GM19099 (cell line): ENCODE results near the gene ARFRP1.
A peak's percentile ranks its signal among the peaks of the same experiment; 100 is the strongest.

Experiments
- POLR2A ChIP-seq: IDR thresholded peaks from 3 replicates; pipeline ENCODE4 v1.6.1; 2011; ENCODE audit warnings: low read depth; ENCODE audit not compliant: insufficient read length; ENCODE audit errors: extremely low read depth

ARFRP1 gene

DNA sequence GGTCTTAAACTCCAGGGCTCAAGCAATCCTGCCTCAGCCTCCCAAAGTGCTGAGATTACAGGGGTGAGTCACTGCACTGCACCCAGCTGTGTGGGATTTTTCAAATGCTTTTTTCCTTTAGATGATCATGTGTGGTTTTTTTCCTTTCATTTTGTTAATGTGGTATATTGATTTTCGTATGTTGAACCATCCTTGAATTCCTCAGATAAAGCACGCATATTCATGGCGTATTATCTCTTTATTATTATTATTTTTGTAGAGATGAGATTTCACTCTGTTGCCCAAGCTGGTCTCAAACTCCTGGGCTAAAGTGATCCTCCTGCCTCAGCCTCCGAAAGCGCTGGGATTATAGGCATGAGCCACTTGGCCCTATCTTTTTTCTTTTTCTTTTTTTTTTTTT is 7.1 kb upstream of the ARFRP1 start:
- no peak for TF ChIP-seq POLR2A

DNA sequence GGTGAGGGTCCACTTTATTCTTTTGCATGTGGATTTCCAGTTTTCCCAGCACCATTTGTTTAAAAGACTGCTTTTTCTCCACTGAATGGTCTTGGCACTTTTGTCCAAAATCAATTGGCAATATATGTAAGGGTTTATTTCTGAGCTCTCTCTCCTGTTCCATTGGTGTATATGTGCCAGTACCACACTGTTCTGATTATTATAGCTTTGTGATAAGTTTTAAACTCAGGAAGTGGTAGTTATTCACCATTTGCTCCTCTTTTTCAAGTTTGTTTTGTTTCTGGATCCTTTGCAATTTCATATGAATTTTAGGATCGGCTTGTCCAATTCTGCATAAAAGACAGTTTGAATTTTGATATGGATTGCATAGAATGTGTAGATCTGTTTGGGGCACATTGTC is 4.4 kb upstream of the ARFRP1 start:
- TF ChIP-seq POLR2A, result no peak

DNA sequence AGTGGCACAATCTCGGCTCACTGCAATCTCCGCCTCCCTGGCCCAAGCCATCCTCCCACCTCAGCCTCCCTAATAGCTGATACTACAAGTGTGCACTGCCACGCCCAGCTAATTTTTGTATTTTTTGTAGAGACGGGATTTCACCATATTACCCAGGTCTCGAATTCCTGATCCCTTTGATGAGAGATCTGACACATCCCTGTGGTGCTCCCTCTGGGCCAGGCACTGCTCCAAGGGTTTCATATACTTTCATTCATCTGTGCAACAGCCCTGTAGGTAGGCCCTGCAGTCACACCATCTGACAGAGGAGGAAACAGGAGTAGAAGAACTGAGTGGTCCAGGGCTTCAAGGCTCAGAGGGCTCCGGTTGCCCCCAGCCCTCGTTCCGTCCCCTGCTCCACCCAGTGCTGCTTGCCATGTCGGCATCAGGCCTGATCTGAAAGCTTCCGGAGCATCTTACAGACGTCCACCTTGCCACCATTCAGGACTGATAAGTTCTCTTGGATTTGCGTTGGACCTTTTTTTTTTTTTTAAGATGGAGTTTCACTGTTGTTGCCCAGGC is 3.4 kb upstream of the ARFRP1 start:
- TF ChIP-seq POLR2A, result no peak

DNA sequence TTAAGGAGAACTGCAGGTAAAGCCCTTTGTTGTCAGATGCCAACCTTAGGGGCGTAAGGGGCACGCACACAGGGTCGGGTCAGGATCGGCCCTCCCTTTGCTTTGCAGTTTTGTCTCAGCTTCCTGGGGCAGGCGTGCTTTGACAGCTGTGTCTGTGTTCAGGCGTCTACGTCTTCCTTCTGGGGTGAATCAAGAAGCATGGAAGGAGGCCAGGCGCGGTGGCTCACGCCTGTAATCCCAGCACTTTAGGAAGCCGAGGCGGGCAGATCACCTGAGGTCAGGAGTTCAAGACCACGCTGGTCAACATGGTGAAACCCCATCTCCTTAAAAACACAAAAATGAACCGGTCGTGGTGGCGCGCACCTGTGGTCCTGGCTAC is 1.4 kb upstream of the ARFRP1 start:
- TF ChIP-seq POLR2A, result no peak

DNA sequence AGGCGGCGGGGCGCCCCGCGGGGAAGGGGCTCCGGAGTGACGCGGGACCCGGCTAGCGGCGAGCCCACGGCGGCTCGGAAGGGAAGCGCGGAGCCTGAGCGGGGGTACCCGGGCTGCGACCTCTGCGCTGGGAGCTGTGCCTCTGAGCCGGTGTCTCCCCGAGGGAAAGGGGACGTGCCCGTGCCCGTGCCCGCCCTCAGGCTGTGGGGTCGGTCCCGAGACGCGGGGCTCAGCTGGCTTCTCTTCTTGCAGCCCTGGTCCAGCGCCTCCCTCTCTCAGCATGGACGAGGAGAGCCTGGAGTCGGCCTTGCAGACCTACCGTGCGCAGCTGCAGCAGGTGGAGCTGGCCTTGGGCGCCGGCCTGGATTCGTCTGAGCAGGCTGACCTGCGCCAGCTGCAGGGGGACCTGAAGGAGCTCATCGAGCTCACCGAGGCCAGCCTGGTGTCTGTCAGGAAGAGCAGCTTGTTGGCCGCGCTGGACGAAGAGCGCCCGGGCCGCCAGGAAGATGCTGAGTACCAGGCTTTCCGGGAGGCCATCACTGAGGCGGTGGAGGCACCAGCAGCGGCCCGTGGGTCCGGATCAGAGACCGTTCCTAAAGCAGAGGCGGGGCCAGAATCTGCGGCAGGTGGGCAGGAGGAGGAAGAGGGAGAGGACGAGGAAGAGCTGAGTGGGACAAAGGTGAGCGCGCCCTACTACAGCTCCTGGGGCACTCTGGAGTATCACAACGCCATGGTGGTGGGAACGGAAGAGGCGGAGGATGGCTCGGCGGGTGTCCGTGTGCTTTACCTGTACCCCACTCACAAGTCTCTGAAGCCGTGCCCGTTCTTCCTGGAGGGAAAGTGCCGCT is 749 bp upstream of the ARFRP1 start:
- no peak for TF ChIP-seq POLR2A

DNA sequence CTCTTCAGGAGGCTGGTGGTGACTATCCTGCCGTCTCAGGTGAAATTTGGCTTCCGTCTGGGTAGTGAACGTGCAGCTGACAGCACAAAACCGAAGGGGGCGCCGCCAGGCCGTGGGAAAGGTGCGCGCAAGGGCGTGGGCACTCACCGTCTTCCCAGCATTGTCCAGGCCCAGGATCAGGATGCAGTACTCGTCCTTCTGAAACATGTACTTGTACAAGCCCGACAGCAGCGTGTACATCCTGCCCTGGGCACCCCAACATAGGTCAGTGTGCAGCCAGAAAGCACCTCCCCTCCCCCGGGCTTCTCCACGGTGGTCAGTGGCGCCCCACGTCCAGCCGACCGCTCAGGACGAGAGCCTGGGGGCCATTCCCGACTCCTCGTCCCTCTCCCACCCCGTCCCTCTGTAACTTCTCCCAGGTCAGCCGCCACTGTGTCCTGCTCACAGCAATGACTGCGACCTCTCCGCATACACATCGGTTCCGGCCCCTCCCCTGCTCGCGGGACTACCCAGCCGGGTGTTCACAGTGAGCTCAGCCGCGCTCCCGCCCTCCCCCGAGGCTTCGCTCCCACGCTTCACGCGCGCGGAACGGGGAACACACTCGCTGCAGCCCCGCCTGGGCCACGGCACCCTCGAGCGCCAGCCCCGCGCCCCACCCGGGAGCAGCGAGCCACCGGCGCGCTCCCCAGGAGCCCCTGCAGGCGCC is 771 bp downstream of the ARFRP1 start:
- no peak for TF ChIP-seq POLR2A

DNA sequence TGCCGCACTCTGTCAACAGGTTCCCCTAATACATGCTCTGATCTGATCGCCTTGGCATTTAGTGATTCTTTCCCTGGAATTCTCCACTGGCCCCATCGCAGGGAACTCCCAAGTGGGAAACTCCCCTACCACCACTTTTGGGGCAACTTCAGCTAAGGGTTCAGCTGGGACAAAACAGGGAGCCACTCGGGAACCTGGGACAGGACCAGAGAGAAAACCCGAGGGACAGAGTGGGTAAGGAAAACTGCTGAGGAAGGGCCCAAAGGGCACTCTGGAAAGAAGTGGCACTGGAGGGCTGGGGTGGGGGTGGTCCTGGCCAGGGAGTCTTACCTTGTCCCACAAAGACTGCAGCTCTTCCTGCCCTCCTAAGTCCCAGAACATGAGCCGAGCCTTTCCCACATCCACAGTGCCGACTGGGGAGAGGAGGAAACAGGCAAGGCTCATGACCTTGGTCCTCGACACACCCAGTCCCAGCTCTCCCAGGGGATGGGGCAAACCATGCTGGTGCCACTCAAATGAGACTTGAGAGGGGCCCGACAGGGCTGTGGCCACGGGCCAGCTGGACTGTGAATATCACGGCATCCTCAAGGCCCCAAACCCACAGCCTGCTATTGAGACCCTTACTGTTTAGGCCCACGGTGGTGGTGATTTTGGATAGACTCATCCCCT is 1.6 kb downstream of the ARFRP1 start:
- no peak for TF ChIP-seq POLR2A

DNA sequence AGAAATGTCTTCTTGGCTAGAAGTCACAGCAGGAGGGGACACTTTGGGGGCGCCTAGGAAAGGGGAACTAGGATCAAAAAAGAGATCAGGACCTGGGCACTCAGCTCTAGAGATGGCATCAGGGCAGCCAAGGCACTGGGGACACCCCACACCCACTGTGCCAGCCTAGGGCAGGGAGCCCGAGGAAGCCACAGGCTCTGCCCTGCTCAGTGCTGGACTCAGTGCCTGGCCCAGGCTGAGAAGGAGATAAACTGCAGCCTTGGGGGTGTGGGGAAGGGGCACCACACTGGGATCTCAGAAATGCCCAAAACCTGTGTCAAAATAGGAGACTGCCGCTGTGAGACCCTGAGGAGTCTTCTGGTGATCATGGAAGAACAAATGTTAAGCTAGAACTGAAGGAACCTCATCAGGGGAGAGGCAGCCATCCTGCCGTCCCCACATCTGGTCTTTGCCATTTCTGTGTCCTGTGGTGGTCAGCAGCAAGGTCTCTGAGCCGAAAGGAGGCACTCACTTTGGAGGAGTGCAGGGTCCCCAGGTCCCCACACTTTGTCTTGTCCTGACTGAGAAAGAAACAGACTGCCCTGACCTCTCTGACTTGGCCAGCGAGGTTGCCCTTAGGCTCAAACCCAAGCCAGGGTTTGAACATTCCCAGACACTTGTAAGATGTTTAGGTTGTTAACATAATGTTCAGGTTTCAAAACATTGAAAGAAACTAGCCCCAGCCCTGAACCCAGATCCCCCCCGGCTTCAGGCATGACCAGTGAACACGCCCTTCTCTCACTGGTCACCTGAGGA is 2.3 kb downstream of the ARFRP1 start:
- TF ChIP-seq POLR2A, result no peak

DNA sequence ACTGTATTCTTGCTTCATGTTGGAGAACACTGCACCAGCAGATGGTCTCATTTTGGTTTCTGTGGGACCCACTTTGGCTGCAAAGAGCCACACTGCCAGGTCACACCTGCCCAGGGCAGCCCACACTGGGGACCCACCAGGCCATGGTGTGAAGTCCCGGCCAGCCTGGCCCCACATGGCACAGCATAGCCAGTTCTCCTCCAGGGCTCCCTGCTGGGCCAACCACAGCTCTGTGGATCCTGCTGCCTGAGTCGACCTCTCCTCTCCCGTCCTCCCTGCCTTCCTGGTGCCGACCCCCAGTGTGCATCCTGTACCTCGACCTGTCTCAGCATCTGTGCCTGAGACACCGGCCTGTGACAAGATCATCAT is 3.0 kb downstream of the ARFRP1 start:
- TF ChIP-seq POLR2A, result no peak

DNA sequence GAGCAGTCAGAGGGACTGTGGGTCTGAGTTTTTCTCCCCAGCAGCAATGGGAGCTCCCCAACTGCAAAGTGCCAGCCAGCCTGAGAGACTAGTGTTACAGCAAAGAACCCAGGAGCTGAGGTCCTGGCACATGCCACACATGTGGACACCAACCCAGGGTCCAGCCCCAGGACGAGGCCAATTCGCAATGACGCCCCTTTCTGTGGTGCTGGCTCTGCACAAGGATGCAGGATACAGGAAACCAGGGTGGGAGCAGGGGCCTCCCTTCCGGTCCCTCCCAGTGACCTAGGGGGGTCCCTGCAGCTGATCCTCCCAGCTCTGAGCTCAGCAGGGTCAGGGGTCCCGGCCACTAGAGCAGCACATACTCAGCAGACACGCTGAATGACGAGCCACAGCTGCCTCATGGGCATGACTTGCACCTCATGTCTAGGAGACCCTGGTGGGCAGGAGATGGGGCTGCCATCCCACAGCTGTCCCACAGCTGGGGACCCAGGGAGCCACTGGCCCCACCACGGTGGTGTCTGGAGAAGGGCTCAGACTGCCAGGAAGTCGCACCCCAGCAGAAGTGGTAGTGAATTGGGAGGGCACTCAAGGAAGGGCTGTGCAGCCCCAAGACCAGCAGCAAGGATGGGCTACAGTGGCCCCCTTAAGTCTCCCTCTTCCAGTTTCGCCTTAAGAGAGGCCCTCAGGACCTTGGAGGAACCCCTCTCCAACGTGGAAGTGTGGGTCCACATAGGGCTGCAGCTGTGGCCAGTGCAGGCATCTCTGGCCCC is 3.6 kb downstream of the ARFRP1 start:
- no peak for TF ChIP-seq POLR2A

DNA sequence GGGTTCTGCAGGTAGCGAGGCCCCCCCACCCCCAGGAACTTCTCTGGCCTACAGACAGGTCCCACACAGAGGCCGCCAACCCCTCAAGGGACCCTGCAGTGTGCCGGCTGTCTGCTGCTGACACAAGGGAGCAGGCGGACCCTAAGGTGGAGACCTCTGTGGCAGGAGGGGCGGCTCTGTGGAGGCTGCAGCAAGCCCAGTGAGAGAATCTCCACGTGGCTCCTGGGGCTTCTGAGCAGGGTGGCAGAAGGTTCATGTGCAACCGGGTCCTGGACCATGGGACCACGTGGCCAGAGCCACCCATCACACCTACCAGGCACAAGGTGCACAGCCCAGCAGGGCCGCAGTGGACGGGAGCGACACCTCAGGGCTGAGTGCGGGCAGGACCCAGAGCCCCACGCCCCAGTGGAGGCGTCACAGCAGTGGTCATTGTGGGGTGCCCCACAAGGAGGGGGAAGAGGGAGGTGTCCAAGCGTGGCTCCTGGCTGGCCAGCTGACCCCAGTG is 4.3 kb downstream of the ARFRP1 start:
- TF ChIP-seq POLR2A, result no peak

DNA sequence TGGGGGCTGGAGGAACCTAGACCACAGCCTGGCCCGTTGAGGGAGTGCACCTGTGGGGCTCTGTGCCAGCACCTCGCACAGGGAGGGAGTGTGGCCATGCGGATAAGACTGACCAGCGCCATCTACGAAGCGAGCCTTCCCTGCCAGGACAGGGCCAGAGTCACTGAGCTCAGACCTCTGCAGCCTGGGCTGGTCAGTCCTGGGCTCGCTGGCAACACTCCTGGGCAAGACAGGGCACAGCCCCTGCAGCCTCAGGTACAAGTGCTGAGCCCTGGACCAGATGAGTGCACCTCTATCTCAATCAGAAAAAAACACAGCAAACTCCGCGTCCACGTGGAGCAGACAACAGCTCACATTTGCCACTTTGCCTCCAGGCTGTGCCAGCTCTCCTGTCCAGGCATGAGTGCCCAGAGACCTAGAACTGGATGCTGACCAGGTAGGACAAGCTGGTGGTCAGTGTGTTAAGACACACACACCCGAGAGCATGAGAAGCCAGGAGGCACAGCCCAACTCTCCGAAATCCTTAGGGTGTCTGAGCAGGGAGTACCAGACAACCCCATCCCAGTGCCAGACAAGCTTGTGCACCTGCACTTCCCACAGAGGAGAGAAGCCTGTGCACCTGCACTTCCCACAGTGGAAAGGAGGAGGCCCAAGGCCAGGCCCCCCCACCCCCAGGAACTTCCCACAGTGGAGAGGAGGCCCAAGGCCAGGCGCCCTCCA is 4.9 kb downstream of the ARFRP1 start:
- peak; percentile 12 for TF ChIP-seq POLR2A

DNA sequence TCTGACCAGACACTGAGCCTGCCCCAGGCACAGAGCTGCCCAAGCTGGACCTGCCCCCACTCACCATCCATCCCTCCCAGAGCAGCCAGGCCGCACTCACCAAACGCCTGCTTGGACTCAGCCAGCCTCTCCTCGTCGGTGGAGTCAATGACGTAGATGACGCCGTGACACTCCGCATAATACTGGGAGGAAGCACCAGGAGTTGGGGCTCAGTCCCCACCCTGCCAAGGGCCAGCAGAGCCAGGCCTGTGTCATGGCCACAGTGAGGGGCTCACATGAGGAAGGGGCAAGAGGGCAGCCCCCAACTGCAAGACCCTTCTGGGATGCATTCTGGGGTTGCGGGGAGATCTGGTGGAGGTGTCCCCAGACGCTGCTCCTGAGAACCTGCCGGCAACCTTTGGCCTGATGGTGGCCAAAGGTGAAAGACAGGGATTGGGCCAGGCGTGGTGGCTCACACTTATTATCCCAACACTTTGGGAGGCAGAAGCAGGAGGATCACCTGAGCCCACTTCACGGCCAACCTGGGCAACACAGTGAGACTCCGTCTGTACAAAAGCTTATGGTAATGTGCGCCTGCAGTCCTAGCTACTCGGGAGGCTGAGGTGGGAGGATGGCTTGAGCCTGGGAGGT is 5.6 kb downstream of the ARFRP1 start:
- TF ChIP-seq POLR2A, result no peak
